IMR-90 (cell line): Measurements from ENCODE around the gene CRACDL. TPM values are rescaled to one million over a fixed set of nuclear protein-coding genes. Genes with fewer than 3 reads are reported as not detected.

Source experiments
- ATAC-seq: fragments of 200-7000 bp; cut with Tn5 transposase; 2 replicates; pipeline ENCODE4 v1.9.1; 2020; ENCODE audit warnings: low read depth, mild to moderate bottlenecking, moderate library complexity
- BruUV-seq: library from RNA; stranded (reverse); fragments of 400-500 nt; replicated peaks from 2 replicates; lab custom pipeline; 2021; lab: Mats Ljungman, UMichigan
- CTCF ChIA-PET: fragments of 300-600 bp; formaldehyde crosslinking; extraction: SDS; loops from one replicate; lab custom pipeline; 2021; ENCODE audit warnings: antibody characterized with exemption; lab: Yijun Ruan, JAX
- POLR2A ChIA-PET: fragments of 300-600 bp; sonication (Branson Sonifier 250); formaldehyde crosslinking; loops from one replicate; lab custom pipeline; 2022; ENCODE audit warnings: antibody characterized with exemption; ENCODE audit not compliant: unreplicated experiment; lab: Charles Lee
- DNase-seq: peaks from one replicate; pipeline ENCODE4 v3.0.0; 2013
- H2AFZ ChIP-seq: replicated peaks from 2 replicates; pipeline ENCODE3; 2013; ENCODE audit warnings: low read length, mild to moderate bottlenecking; ENCODE audit not compliant: poor library complexity
- H2AK5ac ChIP-seq: 2 replicates; pipeline ENCODE4 v1.6.1; 2013; ENCODE audit warnings: low read depth, low read length, inconsistent platforms
- H2AK9ac ChIP-seq: replicated peaks from 2 replicates; pipeline ENCODE3; 2013; ENCODE audit warnings: mild to moderate bottlenecking, low read depth, low read length, moderate library complexity; ENCODE audit not compliant: poor library complexity
- H2BK120ac ChIP-seq: 2 replicates; pipeline ENCODE4 v1.6.1; 2013; ENCODE audit warnings: low read depth, low read length, inconsistent platforms
- H2BK15ac ChIP-seq: 3 replicates; pipeline ENCODE4 v1.6.1; 2013; ENCODE audit warnings: low read depth, low read length, inconsistent platforms
- H2BK20ac ChIP-seq: 2 replicates; pipeline ENCODE4 v1.6.1; 2013; ENCODE audit warnings: low read depth, mild to moderate bottlenecking, inconsistent platforms, low read length, moderate library complexity
- H2BK5ac ChIP-seq: 2 replicates; pipeline ENCODE4 v1.6.1; 2013; ENCODE audit warnings: mild to moderate bottlenecking, low read depth, low read length, inconsistent platforms; ENCODE audit not compliant: poor library complexity, severe bottlenecking
- H3K14ac ChIP-seq: replicated peaks from 2 replicates; pipeline ENCODE4 v1.6.1; 2013; ENCODE audit warnings: low read depth, low read length, inconsistent platforms
- H3K18ac ChIP-seq: 2 replicates; pipeline ENCODE4 v1.6.1; 2013; ENCODE audit warnings: low read depth, low read length, control low read depth
- H3K23ac ChIP-seq: 2 replicates; pipeline ENCODE4 v1.6.1; 2013; ENCODE audit warnings: low read depth, low read length, inconsistent platforms
- H3K27ac ChIP-seq: 2 replicates; pipeline ENCODE4 v1.5.1; 2013; ENCODE audit warnings: mild to moderate bottlenecking, control low read depth, low read length; ENCODE audit not compliant: insufficient read depth
- H3K27me3 ChIP-seq: 2 replicates; pipeline ENCODE4 v1.6.1; 2013; ENCODE audit warnings: low read length; ENCODE audit not compliant: control insufficient read depth, insufficient read depth
- H3K36me3 ChIP-seq: 2 replicates; pipeline ENCODE4 v1.6.1; 2013; ENCODE audit warnings: low read length, mixed read lengths; ENCODE audit not compliant: control insufficient read depth, insufficient read depth
- H3K4ac ChIP-seq: 2 replicates; pipeline ENCODE4 v1.6.1; 2013; ENCODE audit warnings: low read depth, low read length, inconsistent platforms
- H3K4me1 ChIP-seq: 2 replicates; pipeline ENCODE4 v1.6.1; 2013; ENCODE audit warnings: low read length, mixed read lengths; ENCODE audit not compliant: control insufficient read depth, insufficient read depth
- H3K4me2 ChIP-seq: 2 replicates; pipeline ENCODE4 v1.6.1; 2013; ENCODE audit warnings: low read depth, mild to moderate bottlenecking, control low read depth, low read length, moderate library complexity
- H3K4me3 ChIP-seq: 2 replicates; pipeline ENCODE4 v1.5.1; 2013; ENCODE audit warnings: low read depth, mild to moderate bottlenecking, control low read depth, low read length, moderate library complexity; ENCODE audit not compliant: insufficient read depth
- H3K56ac ChIP-seq: 2 replicates; pipeline ENCODE4 v1.6.1; 2013; ENCODE audit warnings: low read length, inconsistent platforms; ENCODE audit not compliant: insufficient read depth; ENCODE audit errors: extremely low read depth
- H3K79me1 ChIP-seq, 2 experiments: 2 replicates each; pipeline ENCODE4 v1.6.1; 2013; ENCODE audit warnings: low read length in 2 of 2, inconsistent platforms in 1 of 2, low read depth in 1 of 2
- H3K9ac ChIP-seq: 2 replicates; pipeline ENCODE4 v1.6.1; 2013; ENCODE audit warnings: low read depth, low read length, control low read depth
- H3K9me1 ChIP-seq: 2 replicates; pipeline ENCODE4 v1.6.1; 2013; ENCODE audit warnings: low read length, inconsistent platforms; ENCODE audit not compliant: insufficient read depth
- H3K9me3 ChIP-seq: 2 replicates; pipeline ENCODE4 v1.6.1; 2013; ENCODE audit warnings: low read length; ENCODE audit not compliant: control insufficient read depth, insufficient read depth
- H4K20me1 ChIP-seq: 2 replicates; pipeline ENCODE4 v1.6.1; 2013; ENCODE audit warnings: low read length, inconsistent platforms; ENCODE audit not compliant: insufficient read depth
- H4K5ac ChIP-seq: 2 replicates; pipeline ENCODE4 v1.6.1; 2013; ENCODE audit warnings: mild to moderate bottlenecking, low read depth, low read length, control low read depth
- H4K8ac ChIP-seq, 2 experiments: 2 replicates each; pipeline ENCODE4 v1.6.1; 2013; ENCODE audit warnings: low read depth in 2 of 2, low read length in 2 of 2, control low read depth in 1 of 2, inconsistent platforms in 1 of 2
- H4K91ac ChIP-seq: 2 replicates; pipeline ENCODE4 v1.6.1; 2013; ENCODE audit warnings: low read depth, low read length, inconsistent platforms; ENCODE audit not compliant: insufficient read depth
- BHLHE40 ChIP-seq: fragments of 150-350 bp; IDR thresholded peaks from 2 replicates; pipeline ENCODE4 v1.6.1; 2016; ENCODE audit warnings: mild to moderate bottlenecking, low read depth, low read length
- CEBPB ChIP-seq: IDR thresholded peaks from 2 replicates; pipeline ENCODE4 v1.6.1; 2012; ENCODE audit warnings: low read depth, low read length, improper control_type of control experiment
- CHD1 ChIP-seq: IDR thresholded peaks from 2 replicates; pipeline ENCODE4 v1.6.1; 2012; ENCODE audit warnings: low read depth, low read length, improper control_type of control experiment
- CTCF ChIP-seq: conservative IDR thresholded peaks from 2 replicates; pipeline ENCODE4 v1.5.1; 2012; ENCODE audit warnings: mild to moderate bottlenecking, low read depth, low read length, improper control_type of control experiment
- ELK1 ChIP-seq: fragments of 150-350 bp; IDR thresholded peaks from 2 replicates; pipeline ENCODE4 v1.6.1; 2016; ENCODE audit warnings: low read depth, mild to moderate bottlenecking, low read length, moderate library complexity, borderline replicate concordance
- FOS ChIP-seq: fragments of 150-350 bp; IDR thresholded peaks from 2 replicates; pipeline ENCODE4 v1.6.1; 2016; ENCODE audit warnings: low read depth, low read length
- MAFK ChIP-seq: IDR thresholded peaks from 2 replicates; pipeline ENCODE4 v1.6.1; 2012; ENCODE audit warnings: low read depth, low read length, improper control_type of control experiment
- MAZ ChIP-seq: IDR thresholded peaks from 2 replicates; pipeline ENCODE4 v1.6.1; 2012; ENCODE audit warnings: low read depth, mild to moderate bottlenecking, low read length, improper control_type of control experiment, moderate library complexity, borderline replicate concordance
- MXI1 ChIP-seq: IDR thresholded peaks from 2 replicates; pipeline ENCODE4 v1.6.1; 2012; ENCODE audit warnings: low read depth, mild to moderate bottlenecking, low read length, moderate library complexity, borderline replicate concordance
- NFE2L2 ChIP-seq: fragments of 150-350 bp; IDR thresholded peaks from 2 replicates; pipeline ENCODE4 v1.6.1; 2016; ENCODE audit warnings: low read depth, mild to moderate bottlenecking, low read length
- POLR2A ChIP-seq: IDR thresholded peaks from 2 replicates; pipeline ENCODE4 v1.6.1; 2012; ENCODE audit warnings: mild to moderate bottlenecking, low read depth, low read length
- RAD21 ChIP-seq: IDR thresholded peaks from 2 replicates; pipeline ENCODE4 v1.6.1; 2012; ENCODE audit warnings: low read length, improper control_type of control experiment
- RCOR1 ChIP-seq: IDR thresholded peaks from 2 replicates; pipeline ENCODE4 v1.6.1; 2012; ENCODE audit warnings: mild to moderate bottlenecking, low read length, improper control_type of control experiment; ENCODE audit not compliant: insufficient replicate concordance
- RFX5 ChIP-seq: IDR thresholded peaks from 2 replicates; pipeline ENCODE4 v1.8.0; 2012; ENCODE audit warnings: low read depth, mild to moderate bottlenecking, low read length, moderate library complexity
- SMC3 ChIP-seq: fragments of 150-350 bp; IDR thresholded peaks from 2 replicates; pipeline ENCODE4 v1.6.1; 2016; ENCODE audit warnings: low read depth, mild to moderate bottlenecking, antibody characterized with exemption, low read length, moderate library complexity
- WGBS, 2 experiments: methylation state at CpG; one replicate each; pipeline versions ENCODE4 v1.1.5 to v1.1.7; 2013; ENCODE audit warnings: missing lambda C conversion rate in 2 of 2; ENCODE audit not compliant: insufficient read length in 1 of 2; ENCODE audit errors: extremely low coverage in 2 of 2; 5-methylcytosine and 5-hydroxymethylcytosine counted together
- dilution Hi-C: fragments of 300-500 bp; cut with HindIII; formaldehyde crosslinking; loops from one replicate; pipeline ENCODE4 v1.14.3; 2018; ENCODE audit warnings: low sequenced_read_pairs; ENCODE audit not compliant: unreplicated experiment
- in situ Hi-C: fragments of 300-500 bp; cut with MboI; formaldehyde crosslinking; loops from 3 replicates; pipeline ENCODE4 v1.14.3; 2019; ENCODE audit warnings: low sequenced_read_pairs, inconsistent platforms, mixed read lengths
- intact Hi-C: fragments of 100-400 bp; cut with micrococcal nuclease; formaldehyde crosslinking; loops from 2 replicates; pipeline ENCODE4 v1.10.0; 2022
- polyA plus RNA-seq, 3 experiments: library from polyadenylated mRNA; depleted of rRNA; stranded (reverse); fragments of >200 nt; gene quantifications; 2 replicates each; pipeline ENCODE4 v1.2.3, GENCODE V29; 2012; ENCODE audit warnings: low replicate concordance in 1 of 3
- total RNA-seq: library from RNA; depleted of rRNA; stranded (reverse); fragments of >200 nt; gene quantifications from 2 replicates; pipeline ENCODE4 v1.2.3, GENCODE V29; 2012
- TF ChIP-seq, protein P1 (sequence below): fragments of 150-350 bp; IDR thresholded peaks from 2 replicates; pipeline ENCODE4 v1.6.1; 2017; ENCODE audit warnings: mild to moderate bottlenecking, antibody characterized with exemption, low read length, low read depth

Gene CRACDL
- total and polyA plus RNA-seq, 2 of the 4 experiments (the other 2 are of a cell fraction): not detected

DNA sequence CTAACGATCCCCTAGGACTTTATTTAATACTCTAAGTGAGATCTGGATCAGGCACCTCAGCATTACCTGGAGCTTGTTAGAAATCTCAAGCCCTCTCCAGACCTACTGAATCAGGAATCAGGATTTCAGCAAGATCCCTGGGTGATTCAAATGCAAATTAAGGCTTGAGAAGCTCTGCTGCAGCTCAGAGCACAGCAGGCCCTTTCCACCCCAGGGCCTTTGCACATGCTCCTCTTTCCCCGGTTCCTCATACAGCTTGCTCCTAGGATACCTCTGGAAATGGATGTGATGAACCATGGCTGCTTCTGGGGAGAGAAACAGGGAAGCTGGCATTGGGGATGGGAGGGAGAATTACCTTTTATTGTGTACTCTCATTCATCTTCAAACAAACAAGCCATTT lies 164.8 kb downstream of the CRACDL start:
- Histone ChIP-seq H3K4me2 (no peak overlapping the region), H2BK5ac (no peak overlapping the region), H3K27me3 (peaks cover 17% of the 10 kb centered on the region), H3K23ac (no peak overlapping the region), H3K18ac (no peak overlapping the region), H3K4ac (no peak overlapping the region), H2BK20ac (no peak overlapping the region), H2AK5ac (no peak overlapping the region), H3K36me3 (no peaks in the 10 kb centered on the region), H4K91ac (no peak overlapping the region), H2BK15ac (no peak overlapping the region), H3K4me3 (no peak overlapping the region), H3K9me1 (no peaks in the 10 kb centered on the region), H4K20me1 (no peaks in the 10 kb centered on the region), H2AFZ (no peak overlapping the region), H3K9me3 (no peaks in the 10 kb centered on the region), H3K56ac (no peak overlapping the region), H2BK120ac (no peak overlapping the region), H2AK9ac (no peak overlapping the region), H3K4me1 (no peaks in the 10 kb centered on the region), H3K14ac (no peak overlapping the region), H4K8ac (no peak overlapping the region), H4K5ac (no peak overlapping the region), H3K27ac (no peak overlapping the region), H3K79me1 (no peaks in the 10 kb centered on the region), H3K9ac (no peak overlapping the region)
- ATAC-seq (no peak), DNase-seq (no peak)
- no TSS peak for BruUV-seq
- 60% methylated on average over 1 of the region's 2 CpGs; no CpG with 5 or more reads in 1 of the 2 experiments for WGBS, 2 experiments
- intact Hi-C loops: no loop called here
- ChIA-PET CTCF (no interaction called here), POLR2A (no interaction called here)
- TF ChIP-seq NFE2L2: no peak
- TF ChIP-seq POLR2A: no peak
- TF ChIP-seq FOS: no peak
- no peak for TF ChIP-seq RAD21
- no peak for TF ChIP-seq CTCF
- no peak for TF ChIP-seq CEBPB
- TF ChIP-seq, protein P1, sequence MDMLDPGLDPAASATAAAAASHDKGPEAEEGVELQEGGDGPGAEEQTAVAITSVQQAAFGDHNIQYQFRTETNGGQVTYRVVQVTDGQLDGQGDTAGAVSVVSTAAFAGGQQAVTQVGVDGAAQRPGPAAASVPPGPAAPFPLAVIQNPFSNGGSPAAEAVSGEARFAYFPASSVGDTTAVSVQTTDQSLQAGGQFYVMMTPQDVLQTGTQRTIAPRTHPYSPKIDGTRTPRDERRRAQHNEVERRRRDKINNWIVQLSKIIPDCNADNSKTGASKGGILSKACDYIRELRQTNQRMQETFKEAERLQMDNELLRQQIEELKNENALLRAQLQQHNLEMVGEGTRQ: no peak
- TF ChIP-seq BHLHE40: no peak
- no peak for TF ChIP-seq MAFK
- TF ChIP-seq SMC3: no peak
- no peak for TF ChIP-seq RFX5
- TF ChIP-seq ELK1: no peak
- TF ChIP-seq MAZ: no peak
- TF ChIP-seq MXI1: no peak
- TF ChIP-seq CHD1: no peak
- TF ChIP-seq RCOR1: no peak
- in situ Hi-C loops: no loop called here
- dilution Hi-C loops: no loop called here
